Measurements from ENCODE around the gene C4BPA.

C4BPA gene

DNA sequence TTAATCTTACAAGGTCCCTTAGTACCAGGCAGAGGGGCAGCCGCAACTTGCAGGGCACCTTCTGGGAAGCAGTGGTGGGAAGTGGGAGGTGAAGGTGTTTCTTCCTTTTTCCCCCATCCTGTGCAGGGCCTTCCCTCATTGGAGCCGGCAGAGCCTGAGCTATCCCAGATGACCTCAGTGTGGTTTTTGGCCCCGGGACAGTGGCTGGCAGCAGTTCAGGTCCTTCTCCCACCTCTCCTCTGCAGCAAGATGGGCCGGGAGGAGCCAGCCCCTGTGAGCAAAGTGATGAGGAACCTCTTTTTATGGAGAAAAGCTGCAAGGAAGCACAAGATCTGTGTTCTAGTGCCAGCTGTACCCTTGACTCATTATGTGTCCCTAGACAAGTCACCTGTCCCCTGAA lies 44.2 kb upstream of the C4BPA start:
- Histone ChIP-seq H2AFZ (ENCODE audit: low read length) (no peak overlapping the region), H3K9ac (ENCODE audit: low read depth, low read length, poor library complexity, severe bottlenecking) (no peak overlapping the region), H4K20me1 (ENCODE audit: insufficient read depth, low read length, poor library complexity, severe bottlenecking) (no peaks in the 10 kb centered on the region), H3K4me1 (ENCODE audit: insufficient read depth, low read length, poor library complexity, severe bottlenecking) (no peaks in the 10 kb centered on the region), H3K4me2 (ENCODE audit: low read depth, low read length, poor library complexity, severe bottlenecking) (no peak overlapping the region), H3F3A (ENCODE audit: low read depth) (no peaks in the 10 kb centered on the region), H3K27me3 (ENCODE audit: insufficient read depth, low read length, poor library complexity, severe bottlenecking) (no peaks in the 10 kb centered on the region), H3K36me3 (ENCODE audit: insufficient read depth, low read length) (no peaks in the 10 kb centered on the region), H3K79me2 (ENCODE audit: insufficient read depth, low read length) (no peaks in the 10 kb centered on the region), H3K4me3 (ENCODE audit: low read length, poor library complexity, severe bottlenecking) (no peak overlapping the region), H3K9me2 (replicated peaks; ENCODE audit: low read depth, low read length) (no peaks in the 10 kb centered on the region), H3K9me3 (ENCODE audit: insufficient read depth, low read depth, low read length) (no peaks in the 10 kb centered on the region)
- no peak for TF ChIP-seq EZH2phosphoT487 (IDR thresholded peaks at IDR 0.05; ENCODE audit: borderline replicate concordance)
- TF ChIP-seq, protein P1, sequence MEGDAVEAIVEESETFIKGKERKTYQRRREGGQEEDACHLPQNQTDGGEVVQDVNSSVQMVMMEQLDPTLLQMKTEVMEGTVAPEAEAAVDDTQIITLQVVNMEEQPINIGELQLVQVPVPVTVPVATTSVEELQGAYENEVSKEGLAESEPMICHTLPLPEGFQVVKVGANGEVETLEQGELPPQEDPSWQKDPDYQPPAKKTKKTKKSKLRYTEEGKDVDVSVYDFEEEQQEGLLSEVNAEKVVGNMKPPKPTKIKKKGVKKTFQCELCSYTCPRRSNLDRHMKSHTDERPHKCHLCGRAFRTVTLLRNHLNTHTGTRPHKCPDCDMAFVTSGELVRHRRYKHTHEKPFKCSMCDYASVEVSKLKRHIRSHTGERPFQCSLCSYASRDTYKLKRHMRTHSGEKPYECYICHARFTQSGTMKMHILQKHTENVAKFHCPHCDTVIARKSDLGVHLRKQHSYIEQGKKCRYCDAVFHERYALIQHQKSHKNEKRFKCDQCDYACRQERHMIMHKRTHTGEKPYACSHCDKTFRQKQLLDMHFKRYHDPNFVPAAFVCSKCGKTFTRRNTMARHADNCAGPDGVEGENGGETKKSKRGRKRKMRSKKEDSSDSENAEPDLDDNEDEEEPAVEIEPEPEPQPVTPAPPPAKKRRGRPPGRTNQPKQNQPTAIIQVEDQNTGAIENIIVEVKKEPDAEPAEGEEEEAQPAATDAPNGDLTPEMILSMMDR (conservative IDR thresholded peaks at IDR 0.05; ENCODE audit: low read length): no peak

DNA sequence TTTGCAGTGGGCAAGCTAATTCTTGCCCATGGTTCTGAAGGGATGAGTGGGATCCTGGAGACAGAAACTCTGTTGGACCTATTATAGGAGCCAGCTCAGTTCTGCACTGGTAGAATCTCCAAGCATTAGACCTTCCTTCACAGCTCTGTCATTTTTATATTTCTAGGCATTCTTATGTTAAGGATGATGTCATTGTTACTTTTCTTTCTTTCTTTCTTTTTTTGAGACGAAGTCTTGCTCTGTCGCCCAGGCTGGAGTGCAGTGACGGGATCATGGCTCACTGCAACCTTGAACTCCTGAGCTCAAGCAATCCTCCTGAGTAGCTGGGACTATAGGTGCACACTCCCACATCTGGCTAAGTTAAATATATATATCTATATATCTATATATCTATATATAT lies 43.4 kb upstream of the C4BPA start:
- Histone ChIP-seq H3K4me1 (ENCODE audit: insufficient read depth, low read length, poor library complexity, severe bottlenecking) (no peaks in the 10 kb centered on the region), H3K4me3 (ENCODE audit: low read length, poor library complexity, severe bottlenecking) (no peak overlapping the region), H3K9me2 (replicated peaks; ENCODE audit: low read depth, low read length) (no peaks in the 10 kb centered on the region), H4K20me1 (ENCODE audit: insufficient read depth, low read length, poor library complexity, severe bottlenecking) (no peaks in the 10 kb centered on the region), H3K9ac (ENCODE audit: low read depth, low read length, poor library complexity, severe bottlenecking) (no peak overlapping the region), H3K79me2 (ENCODE audit: insufficient read depth, low read length) (no peaks in the 10 kb centered on the region), H3K4me2 (ENCODE audit: low read depth, low read length, poor library complexity, severe bottlenecking) (no peak overlapping the region), H2AFZ (ENCODE audit: low read length) (no peak overlapping the region), H3K27me3 (ENCODE audit: insufficient read depth, low read length, poor library complexity, severe bottlenecking) (no peaks in the 10 kb centered on the region), H3K36me3 (ENCODE audit: insufficient read depth, low read length) (no peaks in the 10 kb centered on the region), H3F3A (ENCODE audit: low read depth) (no peaks in the 10 kb centered on the region), H3K9me3 (ENCODE audit: insufficient read depth, low read depth, low read length) (no peaks in the 10 kb centered on the region)
- TF ChIP-seq, protein P1 (conservative IDR thresholded peaks at IDR 0.05; ENCODE audit: low read length): no peak
- no peak for TF ChIP-seq EZH2phosphoT487 (IDR thresholded peaks at IDR 0.05; ENCODE audit: borderline replicate concordance)

DNA sequence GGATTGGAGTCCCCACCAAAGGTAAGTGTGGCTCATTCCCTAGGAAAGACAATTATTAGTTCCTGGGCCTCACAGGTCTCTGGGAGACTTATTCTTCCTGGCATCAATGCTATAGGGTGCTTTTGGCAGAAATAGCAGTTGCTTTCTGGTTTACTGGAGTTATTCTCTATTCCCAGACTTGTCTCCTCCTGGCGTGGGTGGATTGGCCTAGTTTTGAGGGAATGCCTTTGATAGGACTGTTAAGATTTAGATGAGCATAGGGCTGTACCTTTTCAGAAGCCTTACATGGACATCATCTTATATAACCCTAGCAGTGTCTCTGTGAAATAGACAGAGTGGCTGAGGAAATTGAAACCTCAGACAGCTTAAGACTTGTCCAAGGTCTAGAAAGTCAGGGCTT lies 42.0 kb upstream of the C4BPA start:
- Histone ChIP-seq H3F3A (ENCODE audit: low read depth) (no peaks in the 10 kb centered on the region), H3K27me3 (ENCODE audit: insufficient read depth, low read length, poor library complexity, severe bottlenecking) (no peaks in the 10 kb centered on the region), H4K20me1 (ENCODE audit: insufficient read depth, low read length, poor library complexity, severe bottlenecking) (no peaks in the 10 kb centered on the region), H3K79me2 (ENCODE audit: insufficient read depth, low read length) (no peaks in the 10 kb centered on the region), H3K9me2 (replicated peaks; ENCODE audit: low read depth, low read length) (no peaks in the 10 kb centered on the region), H3K9me3 (ENCODE audit: insufficient read depth, low read depth, low read length) (no peaks in the 10 kb centered on the region), H3K36me3 (ENCODE audit: insufficient read depth, low read length) (no peaks in the 10 kb centered on the region), H3K4me1 (ENCODE audit: insufficient read depth, low read length, poor library complexity, severe bottlenecking) (no peaks in the 10 kb centered on the region), H3K9ac (ENCODE audit: low read depth, low read length, poor library complexity, severe bottlenecking) (no peak overlapping the region), H3K4me2 (ENCODE audit: low read depth, low read length, poor library complexity, severe bottlenecking) (no peak overlapping the region), H2AFZ (ENCODE audit: low read length) (no peak overlapping the region), H3K4me3 (ENCODE audit: low read length, poor library complexity, severe bottlenecking) (no peak overlapping the region)
- no peak for TF ChIP-seq EZH2phosphoT487 (IDR thresholded peaks at IDR 0.05; ENCODE audit: borderline replicate concordance)
- TF ChIP-seq, protein P1 (conservative IDR thresholded peaks at IDR 0.05; ENCODE audit: low read length): no peak
